ENCODE measurements around the gene SLC7A6OS.

SLC7A6OS gene

GRCh38 chr16:68253721-68254120 lies 57.0 kb downstream of the SLC7A6OS start:
- DNase-seq (ENCODE audit: low read depth, low spot score) = no peak

- no peak for DNase-seq (ENCODE audit: low read depth, low spot score)
Measured at GRCh38 chr16:68252383-68252782, 58.4 kb downstream of the SLC7A6OS start.

- DNase-seq (ENCODE audit: low read depth, low spot score) = no peak
Measured at GRCh38 chr16:68251832-68252231, 58.9 kb downstream of the SLC7A6OS start.

- no peak for DNase-seq (ENCODE audit: low read depth, low spot score)
Measured at GRCh38 chr16:68250951-68251350, 59.8 kb downstream of the SLC7A6OS start.

- no peak for DNase-seq (ENCODE audit: low read depth, low spot score)
Measured at GRCh38 chr16:68249371-68249770, 61.4 kb downstream of the SLC7A6OS start.
